HPDE6-E6E7 (cell line): ENCODE measurements around the gene CFDP1.

Experiments
- DNase-seq: peaks from one replicate; pipeline ENCODE4 v3.0.0; 2011; ENCODE audit warnings: missing footprints; ENCODE audit errors: extremely low spot score

Gene CFDP1

DNA sequence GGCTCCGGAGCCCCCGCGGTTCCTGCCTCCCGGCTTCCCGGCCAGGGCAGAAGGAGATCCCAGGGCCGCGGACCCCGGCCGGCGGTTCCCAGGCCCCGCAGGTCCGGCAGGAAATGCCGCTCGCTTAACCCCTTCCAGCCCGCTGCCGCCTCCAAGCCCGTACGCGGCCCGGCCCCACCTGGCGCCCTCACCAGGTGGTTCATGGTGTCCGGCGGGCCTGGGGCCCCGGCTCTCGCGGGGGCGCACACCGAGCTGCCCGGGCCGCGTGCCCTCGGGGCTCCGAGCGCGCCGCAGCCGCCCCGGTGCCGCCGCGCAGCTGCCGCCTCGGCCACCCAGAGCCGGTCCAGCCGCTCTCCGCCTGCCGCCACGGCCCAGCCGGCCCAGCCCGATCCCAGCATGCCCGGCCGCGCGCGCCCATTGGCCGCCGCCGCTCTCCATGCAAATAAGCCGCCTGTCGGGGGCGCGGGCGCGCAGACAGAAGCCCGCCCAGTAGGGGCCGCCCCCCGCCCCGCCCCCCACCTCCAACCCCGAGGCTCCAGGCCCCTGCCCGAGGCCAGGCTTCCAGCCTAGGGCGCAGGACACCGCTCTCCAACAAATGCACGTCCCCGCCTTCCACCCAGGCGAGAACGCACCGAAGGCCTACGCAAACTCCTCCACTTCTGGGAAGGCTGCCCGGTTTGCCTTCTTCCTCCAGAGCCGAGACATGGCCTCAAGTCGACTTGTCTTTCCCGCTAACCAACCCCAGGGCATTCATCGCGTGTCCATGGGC is 181.8 kb downstream of the CFDP1 start, which contains the start of gene BCAR1:
BCAR1 (minus strand) TSS at position 345 of the 769 bp plus-strand sequence; CDS start at position 203, 142 bp downstream.
- peak; percentile 87 for DNase-seq

DNA sequence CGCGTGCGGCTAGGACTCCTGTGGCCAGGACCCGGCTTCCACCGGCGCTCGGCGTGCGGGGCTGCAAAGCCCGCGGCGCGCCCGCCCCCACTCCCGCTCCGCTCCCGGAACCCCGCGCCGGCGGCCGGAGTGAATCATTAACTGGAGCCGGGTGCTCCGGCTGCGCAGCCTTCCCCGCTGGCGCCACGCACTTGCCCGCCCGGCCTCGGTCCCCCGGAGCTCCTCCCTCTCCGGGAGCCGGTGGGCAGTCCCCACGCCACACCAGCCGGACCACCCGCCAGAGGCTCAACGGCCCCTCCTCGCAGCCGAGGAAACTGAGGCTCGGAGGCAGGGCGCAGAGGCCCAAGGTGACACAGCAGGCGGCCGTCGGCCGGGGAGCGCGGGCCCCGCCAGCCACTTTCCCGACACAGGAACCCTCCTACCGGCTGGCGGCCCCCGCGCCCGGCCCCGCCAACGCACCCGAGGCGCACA is 182.5 kb downstream of the CFDP1 start:
- DNase-seq = peak; percentile 76

DNA sequence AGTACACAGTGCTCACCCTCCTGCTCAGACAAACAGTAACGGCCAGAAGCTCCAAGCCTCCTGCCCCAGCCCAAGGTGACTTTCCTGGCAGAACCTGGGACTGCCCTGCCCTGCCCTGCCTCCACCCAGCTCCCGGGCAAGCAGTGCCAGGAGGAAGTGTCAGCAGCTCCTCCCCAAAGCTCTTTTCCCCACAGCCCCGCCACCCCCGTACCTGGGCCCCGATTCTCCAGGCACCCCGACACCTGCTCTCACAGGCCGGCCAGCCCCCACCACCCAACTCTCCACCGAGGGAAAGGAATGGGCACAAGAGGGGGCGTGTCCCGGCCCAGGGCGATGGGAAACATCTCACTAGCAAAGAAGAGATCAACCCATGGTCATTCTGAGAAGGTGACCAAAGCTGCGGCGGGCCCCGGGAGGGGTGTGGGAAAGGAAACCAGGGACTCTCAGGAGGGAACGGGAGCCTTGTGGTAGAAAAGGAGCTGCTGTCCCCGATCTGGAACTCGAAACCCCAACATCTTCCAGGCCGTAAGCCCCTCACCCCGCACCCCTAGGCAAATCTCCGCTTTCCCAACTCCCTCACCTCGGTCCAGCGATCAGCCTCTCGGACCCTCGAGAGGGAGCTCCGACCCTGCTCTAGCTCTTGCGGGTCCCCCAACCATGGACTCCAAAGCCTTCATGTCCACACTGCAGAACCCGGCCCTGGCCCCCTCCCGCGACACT is 183.1 kb downstream of the CFDP1 start:
- DNase-seq = no peak

DNA sequence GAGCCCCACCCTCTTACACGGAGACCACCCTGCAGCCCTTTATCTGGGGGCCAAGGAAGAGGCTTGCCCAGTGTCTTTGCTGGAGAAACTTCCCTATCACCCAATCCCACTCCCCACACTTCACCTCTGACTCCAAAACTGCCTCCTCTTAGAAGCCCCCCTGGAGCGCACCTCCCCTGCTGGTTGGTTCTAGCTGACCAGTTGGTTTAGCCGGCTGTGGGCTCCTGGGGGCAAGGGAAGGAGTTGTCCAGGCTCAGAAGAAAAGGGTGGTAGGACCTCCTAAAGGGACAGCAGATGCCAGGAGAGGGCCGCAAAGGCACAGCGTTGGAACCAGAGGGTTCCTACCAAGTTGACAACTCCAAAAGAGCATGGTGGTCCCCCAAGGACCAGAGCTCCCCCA is 183.9 kb downstream of the CFDP1 start:
- no peak for DNase-seq

DNA sequence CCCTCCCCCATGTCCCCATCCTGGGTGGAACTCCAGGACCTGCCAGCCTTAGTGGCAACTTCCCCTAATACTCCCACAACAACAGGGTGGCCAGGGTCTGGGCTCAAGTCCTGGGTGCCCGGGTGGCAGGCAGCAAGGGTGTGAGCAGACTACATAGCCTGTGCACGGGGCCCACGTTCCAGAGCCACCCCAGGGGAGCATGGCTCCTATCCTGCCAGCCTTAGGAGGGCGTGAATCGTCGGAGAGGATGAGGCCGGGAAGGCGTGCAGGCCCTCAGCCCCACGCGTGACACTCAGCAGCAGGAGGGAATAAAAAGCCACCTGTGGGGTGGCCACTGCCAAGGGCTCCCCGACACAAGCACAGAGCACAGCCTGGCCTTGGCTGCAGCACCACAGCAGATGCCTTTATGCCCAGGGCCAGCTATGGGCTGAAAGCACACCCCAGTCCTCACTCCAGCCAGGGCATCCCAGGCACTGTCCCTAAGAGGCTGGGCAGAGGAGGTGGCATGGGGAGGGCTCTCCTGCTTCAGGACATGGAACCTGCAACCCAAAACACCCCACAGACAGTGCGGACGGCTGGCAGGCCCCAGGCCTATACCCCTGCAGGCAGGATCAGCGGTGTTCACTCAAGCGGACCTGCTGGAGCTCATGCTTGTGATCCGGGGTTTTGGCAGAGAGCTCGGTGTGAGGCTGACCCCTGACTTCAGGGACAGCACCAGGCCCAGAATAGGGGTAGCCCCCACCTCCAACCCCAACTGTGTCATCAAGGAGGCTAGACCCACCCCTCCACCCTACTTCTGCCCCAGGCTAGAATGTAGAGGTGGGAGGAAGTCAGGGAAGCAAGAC is 184.5 kb downstream of the CFDP1 start:
- no peak for DNase-seq

DNA sequence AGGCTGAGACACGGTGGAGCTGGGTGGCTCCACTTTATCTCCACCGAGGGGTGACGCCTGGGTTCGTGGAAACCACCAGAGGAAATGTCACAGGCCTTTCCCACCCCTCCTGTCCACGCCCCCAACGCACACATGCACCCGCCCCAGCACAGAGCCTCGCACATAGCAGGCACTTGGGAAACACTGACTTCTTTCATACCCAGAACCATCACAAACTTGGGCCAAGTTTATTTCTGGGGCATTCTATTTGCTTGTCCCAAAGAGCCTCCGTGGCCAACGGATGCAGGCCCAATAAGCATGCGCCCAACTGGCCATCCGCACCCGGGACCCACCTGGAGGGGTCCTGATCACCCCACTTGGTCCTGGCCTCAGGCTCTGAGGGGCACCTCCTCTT is 185.2 kb downstream of the CFDP1 start:
- DNase-seq = no peak

DNA sequence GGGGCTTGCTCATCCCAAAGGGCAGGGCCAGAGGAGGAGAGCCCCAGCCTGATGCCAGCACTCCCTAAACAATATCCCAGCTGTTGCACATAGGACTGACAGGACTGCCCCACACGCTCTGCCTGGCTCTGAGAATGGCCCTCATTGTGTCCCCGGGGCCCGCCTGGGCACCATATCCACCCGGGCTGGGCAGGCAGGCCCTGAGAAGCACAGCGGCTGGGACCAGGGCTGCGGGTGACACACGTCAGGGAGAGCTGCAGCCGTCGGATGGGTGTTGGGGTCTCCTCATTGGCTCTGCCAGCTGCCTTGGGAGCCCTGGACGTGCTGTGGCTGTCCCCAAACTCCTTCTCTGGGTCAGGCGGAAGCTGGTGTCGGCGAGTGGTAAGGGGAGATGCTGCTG is 186.1 kb downstream of the CFDP1 start:
- DNase-seq = no peak

DNA sequence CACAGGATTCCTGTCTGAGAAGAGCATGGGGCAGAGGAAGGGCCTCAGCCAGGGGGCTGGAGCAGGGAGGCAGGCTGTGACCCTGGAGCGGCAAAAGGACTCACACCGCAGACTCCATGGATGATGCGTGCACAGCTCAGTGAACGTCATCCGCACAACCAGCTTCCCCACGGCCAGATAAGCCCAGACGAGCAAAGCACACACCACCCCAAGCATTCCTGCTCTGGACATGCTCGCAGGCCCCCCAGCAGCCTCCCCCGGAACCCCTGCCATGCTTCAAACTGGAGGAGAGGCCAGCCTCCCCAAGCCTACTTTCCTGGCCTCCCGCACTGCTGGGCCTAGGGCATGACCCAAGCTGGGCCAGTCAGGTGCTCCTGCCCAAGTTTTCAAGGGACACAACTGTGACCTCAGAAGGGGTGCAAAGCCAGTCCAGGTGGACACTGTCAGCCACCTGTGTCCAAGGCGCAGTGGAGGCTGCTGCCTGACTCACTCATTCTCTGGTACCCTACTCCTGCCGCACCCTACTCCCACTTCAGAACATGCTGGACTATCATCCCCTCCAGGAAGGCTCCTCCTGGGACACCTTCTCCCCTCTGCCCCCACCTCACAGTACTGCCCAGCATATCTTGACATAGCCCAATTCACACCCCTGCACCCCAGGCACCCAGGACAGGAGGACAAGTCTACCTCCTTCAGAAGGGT is 186.6 kb downstream of the CFDP1 start:
- no peak for DNase-seq

DNA sequence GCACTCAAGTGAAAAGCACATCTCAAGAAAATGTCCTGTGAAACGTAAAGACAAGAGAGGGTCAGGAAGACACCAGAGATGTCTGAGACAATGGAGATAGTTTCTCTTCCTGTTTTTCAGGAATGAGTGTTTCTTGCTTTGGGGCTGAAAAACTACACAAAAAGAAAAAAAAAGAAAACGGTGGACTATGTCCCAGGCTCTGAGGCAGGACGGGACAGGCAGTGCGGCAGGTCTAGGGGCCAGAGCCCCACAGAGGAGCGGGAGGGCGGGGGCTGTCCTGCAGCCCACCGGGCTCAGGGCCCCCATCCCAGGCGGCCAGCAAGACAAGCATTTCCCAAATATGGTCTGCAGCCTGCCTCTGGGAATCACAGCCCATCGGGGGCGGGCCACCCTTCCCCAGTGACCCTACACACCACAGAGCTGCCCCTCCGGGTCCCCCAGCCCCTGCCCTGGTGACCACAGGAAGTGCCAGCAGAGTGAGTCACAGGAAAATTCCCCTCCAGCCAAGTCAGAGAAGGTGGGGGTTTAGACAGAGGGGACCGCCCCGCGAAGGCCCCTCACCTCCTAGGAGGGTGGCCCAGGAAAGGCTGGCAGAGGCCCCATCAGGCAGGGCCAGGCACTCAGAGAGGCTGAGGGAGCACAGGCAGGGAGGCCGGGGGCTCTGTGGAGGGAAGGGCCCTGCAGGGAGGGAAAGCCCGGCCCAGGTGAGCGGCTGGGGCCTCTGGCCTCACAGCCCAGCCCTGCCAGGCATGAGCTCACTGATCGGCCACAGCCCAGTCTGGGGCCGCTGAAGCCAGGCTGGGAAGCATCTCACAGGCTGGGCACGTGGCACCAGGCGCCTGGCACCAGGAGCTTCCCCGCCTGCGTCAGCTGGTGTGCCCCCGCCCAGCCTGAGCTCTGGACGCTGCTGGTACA is 188.2 kb downstream of the CFDP1 start:
- DNase-seq = peak; percentile 88

DNA sequence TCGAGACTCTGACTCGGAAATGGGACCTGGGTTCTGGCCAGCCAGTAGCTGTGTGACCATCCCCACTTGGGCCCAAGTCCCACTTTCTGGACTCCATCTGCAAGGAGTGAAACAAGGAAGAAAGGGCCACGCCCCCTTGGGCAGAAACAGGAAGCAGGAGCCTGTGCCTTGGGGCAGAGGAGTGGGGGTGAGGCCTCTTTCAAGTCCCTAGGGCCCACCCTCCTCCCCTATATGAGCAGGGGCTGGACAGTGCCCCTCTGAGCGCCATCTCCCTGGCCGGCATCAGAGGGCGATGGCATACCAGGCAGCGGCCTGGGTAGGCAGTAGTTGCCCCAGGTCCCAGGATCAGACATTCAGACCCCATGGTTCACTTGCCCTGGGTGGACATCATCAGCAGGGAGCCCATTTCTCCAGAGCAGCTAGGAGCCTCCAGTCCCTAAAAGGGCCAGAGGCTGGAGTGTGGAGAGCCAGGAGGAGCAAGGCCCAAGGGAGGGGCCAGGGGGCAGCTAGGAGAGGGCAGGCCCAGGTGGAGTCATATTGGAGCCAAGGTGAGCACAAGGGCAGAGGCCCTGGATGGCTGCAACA is 189.0 kb downstream of the CFDP1 start:
- DNase-seq = no peak
